Muscle layer of colon (tissue), 2 donors: ENCODE results near the gene SMYD2.

Experiments
- H3K27ac ChIP-seq: one replicate; pipeline ENCODE4 v1.7.0; 2013; ENCODE audit warnings: low read depth, mild to moderate bottlenecking, low read length, moderate library complexity
- H3K27me3 ChIP-seq, 2 donors: one replicate each; pipeline ENCODE4 v1.7.0; 2013; ENCODE audit warnings: low read length in 2 of 2, mild to moderate bottlenecking in 2 of 2; ENCODE audit not compliant: insufficient read depth in 2 of 2, control insufficient read depth in 1 of 2
- H3K36me3 ChIP-seq: one replicate; pipeline ENCODE4 v1.7.0; 2013; ENCODE audit warnings: mild to moderate bottlenecking, low read length; ENCODE audit not compliant: insufficient read depth
- H3K4me1 ChIP-seq: one replicate; pipeline ENCODE4 v1.7.0; 2013; ENCODE audit warnings: mild to moderate bottlenecking, low read length; ENCODE audit not compliant: insufficient read depth
- H3K4me3 ChIP-seq, 2 donors: one replicate each; pipeline ENCODE4 v1.7.0; 2013; ENCODE audit warnings: low read length in 2 of 2, low read depth in 1 of 2, mild to moderate bottlenecking in 1 of 2, moderate library complexity in 1 of 2
- H3K9ac ChIP-seq: one replicate; pipeline ENCODE4 v1.7.0; 2013; ENCODE audit warnings: low read length
- H3K9me3 ChIP-seq: one replicate; pipeline ENCODE4 v1.7.0; 2013; ENCODE audit warnings: mild to moderate bottlenecking, low read length
- donor health status: abdominal sarcoma.
- donor health status: Adenocarcinoma of cecum.

SMYD2 gene

GRCh38 chr1:214310777-214311690 lies 30.1 kb downstream of the SMYD2 start:
- no peaks in the 10 kb centered on the region for H3K4me1 ChIP-seq
- no peaks in the 10 kb centered on the region for H3K36me3 ChIP-seq
- no peaks in the 10 kb centered on the region for H3K27me3 ChIP-seq
- H3K4me3 ChIP-seq = no peak overlapping the region
- H3K27ac ChIP-seq = no peak overlapping the region
- no peaks in the 10 kb centered on the region for H3K9me3 ChIP-seq
- no peak overlapping the region for H3K9ac ChIP-seq

DNA sequence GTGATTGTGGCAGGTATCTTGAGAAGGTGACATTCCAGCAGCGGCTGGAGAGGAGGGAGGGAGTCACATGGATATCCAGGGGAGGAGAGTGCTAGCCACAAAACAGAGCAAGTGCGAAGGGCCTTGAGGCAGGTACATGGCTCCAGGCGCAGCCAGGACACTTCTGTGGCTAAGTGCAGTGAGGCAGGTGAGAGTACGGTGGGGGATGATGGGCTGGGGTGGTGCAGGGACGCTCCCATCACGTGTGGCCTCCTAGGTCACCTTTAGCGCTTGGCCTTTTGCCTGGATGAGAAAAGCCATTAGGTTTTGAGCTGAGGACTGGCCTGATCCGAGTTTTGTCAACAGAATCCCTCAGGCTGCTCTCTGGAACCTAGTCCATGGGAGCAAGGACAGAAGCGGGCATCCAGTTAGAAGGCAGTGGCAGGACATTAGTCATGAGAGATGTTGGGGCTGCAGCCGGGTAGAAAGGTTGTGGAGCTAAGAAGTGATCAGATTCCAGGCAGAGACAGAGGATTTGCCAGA lies 31.6 kb downstream of the SMYD2 start:
- Histone ChIP-seq H3K27me3 (no peaks in the 10 kb centered on the region), H3K36me3 (no peaks in the 10 kb centered on the region), H3K9ac (no peak overlapping the region), H3K4me1 (no peaks in the 10 kb centered on the region), H3K27ac (no peak overlapping the region), H3K4me3 (no peak overlapping the region), H3K9me3 (no peaks in the 10 kb centered on the region)

DNA sequence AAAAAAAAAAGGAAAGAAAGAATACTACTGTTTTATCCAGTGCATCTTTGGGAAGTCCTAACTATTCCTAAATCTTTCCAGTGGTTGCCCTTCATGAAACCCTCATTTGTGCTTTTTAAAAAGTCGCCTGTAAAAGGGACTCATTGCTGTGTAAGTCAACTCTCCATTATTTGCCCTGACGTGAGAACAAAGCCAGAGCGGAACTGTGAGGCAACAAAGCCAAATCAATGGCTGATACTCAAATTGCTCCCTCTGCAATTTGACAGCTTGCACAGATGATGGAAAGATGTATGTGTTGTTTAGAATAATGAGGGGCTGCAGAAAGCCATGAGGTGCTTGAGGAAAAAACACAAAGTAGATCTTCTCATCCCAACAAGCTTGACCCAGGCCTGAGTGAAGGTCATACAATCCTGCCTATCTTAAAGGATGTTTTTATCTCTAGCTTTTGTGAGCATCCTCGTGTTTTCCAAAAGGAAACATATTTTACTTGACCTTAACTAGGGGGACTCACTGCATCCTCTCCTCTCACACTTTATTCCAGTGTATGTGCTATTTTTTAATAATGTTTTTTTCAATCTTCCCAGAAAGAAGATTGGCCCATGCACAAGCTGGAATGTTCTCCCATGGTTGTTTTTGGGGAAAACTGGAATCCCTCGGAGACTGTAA lies 33.4 kb downstream of the SMYD2 start:
- no peak overlapping the region for H3K4me3 ChIP-seq
- H3K27ac ChIP-seq = no peak overlapping the region
- no peaks in the 10 kb centered on the region for H3K9me3 ChIP-seq
- H3K27me3 ChIP-seq = no peaks in the 10 kb centered on the region
- H3K9ac ChIP-seq = no peak overlapping the region
- no peaks in the 10 kb centered on the region for H3K4me1 ChIP-seq
- H3K36me3 ChIP-seq = peaks cover 6% of the 10 kb centered on the region

DNA sequence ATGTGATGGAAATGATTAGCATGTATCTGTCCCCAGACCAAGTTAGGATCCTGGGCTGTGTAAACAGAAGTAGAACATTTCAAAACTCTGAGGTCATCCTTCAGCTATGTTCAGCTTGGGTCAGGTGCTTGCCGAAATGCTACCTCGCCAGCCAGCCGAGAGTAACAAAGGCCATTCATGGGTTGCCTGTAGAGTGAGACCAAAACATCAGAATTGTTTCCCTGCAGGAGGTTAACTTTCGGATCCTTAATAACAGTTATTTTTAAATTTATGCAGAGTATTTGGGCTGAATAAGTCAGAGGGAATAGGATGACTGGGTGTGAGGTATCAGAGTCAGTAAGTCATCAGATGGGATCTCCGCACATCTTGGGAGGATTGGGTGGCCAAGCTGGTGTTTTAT lies 35.6 kb downstream of the SMYD2 start:
- Histone ChIP-seq H3K4me3 (no peak overlapping the region), H3K9me3 (no peaks in the 10 kb centered on the region), H3K36me3 (peaks cover 8% of the 10 kb centered on the region), H3K9ac (no peak overlapping the region), H3K27ac (no peak overlapping the region), H3K4me1 (no peaks in the 10 kb centered on the region), H3K27me3 (no peaks in the 10 kb centered on the region)

DNA sequence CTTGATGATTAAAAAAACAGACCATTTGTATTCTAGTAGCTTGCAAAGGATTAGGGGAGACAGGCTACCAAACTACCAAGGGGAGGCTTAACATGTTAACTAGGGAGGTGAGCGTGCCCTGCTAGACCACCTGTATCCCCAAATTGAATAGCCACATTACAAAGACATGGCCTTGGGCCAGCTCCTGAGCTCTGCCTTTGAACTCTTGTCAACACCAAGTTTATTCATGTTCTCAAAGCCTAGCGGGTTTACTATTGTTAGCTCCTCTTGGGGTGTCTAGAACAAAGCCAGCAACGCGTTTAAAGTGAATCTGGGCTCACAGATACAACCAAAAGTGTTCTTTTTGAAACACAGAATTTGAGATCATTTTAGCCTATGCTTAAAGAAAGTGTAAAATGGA lies 36.3 kb downstream of the SMYD2 start:
- Histone ChIP-seq H3K36me3 (peaks cover 8% of the 10 kb centered on the region), H3K27me3 (no peaks in the 10 kb centered on the region), H3K4me3 (no peak overlapping the region), H3K9me3 (no peaks in the 10 kb centered on the region), H3K9ac (no peak overlapping the region), H3K4me1 (no peaks in the 10 kb centered on the region), H3K27ac (no peak overlapping the region)

DNA sequence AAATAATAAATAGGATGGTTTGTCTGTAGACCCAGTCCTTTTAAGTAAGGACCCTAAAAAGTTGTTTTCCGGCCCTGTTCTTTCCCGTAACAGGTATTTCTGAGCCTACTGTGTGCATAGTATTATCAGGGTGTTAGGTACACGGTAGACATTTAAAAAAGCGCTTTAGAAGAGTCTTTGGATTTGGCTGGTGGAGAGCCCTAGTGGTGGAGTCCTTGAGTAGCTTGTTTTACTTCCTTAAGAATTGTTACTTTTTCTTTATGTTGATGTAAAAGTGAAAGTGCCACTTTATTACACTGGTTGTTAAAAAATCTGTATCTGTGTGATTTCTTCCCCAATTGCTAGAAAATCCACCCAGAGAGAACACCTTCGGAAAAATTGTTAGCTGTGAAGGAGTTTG lies 36.8 kb downstream of the SMYD2 start:
- no peak overlapping the region for H3K9ac ChIP-seq
- H3K27ac ChIP-seq = no peak overlapping the region
- no peaks in the 10 kb centered on the region for H3K4me1 ChIP-seq
- no peaks in the 10 kb centered on the region for H3K9me3 ChIP-seq
- peaks cover 8% of the 10 kb centered on the region for H3K36me3 ChIP-seq
- no peak overlapping the region for H3K4me3 ChIP-seq
- no peaks in the 10 kb centered on the region for H3K27me3 ChIP-seq

GRCh38 chr1:214318356-214318755 lies 37.4 kb downstream of the SMYD2 start:
- no peaks in the 10 kb centered on the region for H3K27me3 ChIP-seq
- no peaks in the 10 kb centered on the region for H3K4me1 ChIP-seq
- no peak overlapping the region for H3K27ac ChIP-seq
- H3K9me3 ChIP-seq = no peaks in the 10 kb centered on the region
- no peak overlapping the region for H3K4me3 ChIP-seq
- peaks cover 8% of the 10 kb centered on the region for H3K36me3 ChIP-seq
- no peak overlapping the region for H3K9ac ChIP-seq

GRCh38 chr1:214318956-214319736 lies 38.2 kb downstream of the SMYD2 start:
- Histone ChIP-seq H3K36me3 (peaks cover 8% of the 10 kb centered on the region), H3K9me3 (no peaks in the 10 kb centered on the region), H3K4me1 (no peaks in the 10 kb centered on the region), H3K4me3 (no peak overlapping the region), H3K27ac (no peak overlapping the region), H3K9ac (no peak overlapping the region), H3K27me3 (no peaks in the 10 kb centered on the region)

- no peak overlapping the region for H3K27ac ChIP-seq
- H3K4me3 ChIP-seq = no peak overlapping the region
- no peaks in the 10 kb centered on the region for H3K4me1 ChIP-seq
- H3K27me3 ChIP-seq = no peaks in the 10 kb centered on the region
- H3K9ac ChIP-seq = no peak overlapping the region
- H3K9me3 ChIP-seq = no peaks in the 10 kb centered on the region
- H3K36me3 ChIP-seq = peaks cover 8% of the 10 kb centered on the region
Observed at GRCh38 chr1:214319938-214320337, 39.0 kb downstream of the SMYD2 start.

DNA sequence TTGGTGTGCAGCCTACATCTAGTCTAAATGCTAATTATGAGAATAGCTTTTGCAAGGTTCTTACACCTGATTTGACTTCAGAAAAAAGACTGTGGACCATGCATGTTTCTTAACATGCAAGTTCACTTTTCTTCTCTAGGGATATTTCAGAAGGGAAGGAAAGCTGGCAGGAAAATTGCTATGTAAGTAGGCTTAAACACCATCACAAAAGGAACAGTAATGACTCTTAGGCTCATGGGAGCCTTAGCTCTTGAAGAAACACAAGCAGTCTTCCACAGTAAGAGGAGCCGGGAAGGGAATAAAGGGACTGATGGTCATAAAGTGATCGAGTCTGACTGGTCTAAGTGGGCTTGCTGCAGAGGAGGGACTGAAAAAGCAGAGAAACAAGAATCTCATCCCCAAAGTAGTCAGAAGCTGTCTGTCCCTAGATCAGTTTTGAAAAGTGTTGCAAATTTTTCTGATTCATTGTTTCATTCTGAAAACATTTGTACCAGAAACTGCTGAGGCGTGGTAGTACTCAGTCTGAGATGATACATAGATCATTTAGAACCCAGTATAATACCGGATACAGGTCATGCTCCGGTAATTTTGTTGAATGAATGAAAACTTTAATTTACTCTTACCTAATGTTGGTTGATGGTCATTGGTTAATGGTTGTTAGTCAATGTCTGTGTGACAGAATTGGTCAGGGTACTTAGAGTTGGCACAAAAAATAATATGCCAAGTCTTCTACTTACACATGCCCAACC lies 40.9 kb downstream of the SMYD2 start:
- Histone ChIP-seq H3K27me3 (no peaks in the 10 kb centered on the region), H3K4me3 (no peak overlapping the region), H3K4me1 (no peaks in the 10 kb centered on the region), H3K9ac (no peak overlapping the region), H3K27ac (no peak overlapping the region), H3K9me3 (no peaks in the 10 kb centered on the region), H3K36me3 (peaks cover 8% of the 10 kb centered on the region)
